Measurements from ENCODE around the gene TMEM33.

Gene TMEM33

DNA sequence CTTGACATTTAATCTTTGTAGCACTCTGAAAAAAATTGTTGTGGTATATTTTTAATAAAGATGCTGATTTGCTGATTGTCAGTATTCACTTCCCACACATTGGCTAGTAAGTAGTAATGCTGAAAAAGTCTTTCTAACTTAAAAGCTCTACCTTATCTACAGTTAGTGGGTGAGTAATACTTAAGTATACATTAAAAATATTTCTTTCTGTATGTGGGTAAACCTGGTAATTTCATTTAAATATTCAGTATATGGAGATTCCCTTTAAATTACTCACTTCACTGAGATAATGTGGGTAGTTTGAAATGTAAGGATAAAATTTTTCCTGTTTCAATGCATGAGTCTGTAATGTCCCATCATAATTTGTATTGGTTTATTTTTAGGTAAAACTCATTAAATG is 5.6 kb downstream of the TMEM33 start:
- DNase-seq: no peak

DNA sequence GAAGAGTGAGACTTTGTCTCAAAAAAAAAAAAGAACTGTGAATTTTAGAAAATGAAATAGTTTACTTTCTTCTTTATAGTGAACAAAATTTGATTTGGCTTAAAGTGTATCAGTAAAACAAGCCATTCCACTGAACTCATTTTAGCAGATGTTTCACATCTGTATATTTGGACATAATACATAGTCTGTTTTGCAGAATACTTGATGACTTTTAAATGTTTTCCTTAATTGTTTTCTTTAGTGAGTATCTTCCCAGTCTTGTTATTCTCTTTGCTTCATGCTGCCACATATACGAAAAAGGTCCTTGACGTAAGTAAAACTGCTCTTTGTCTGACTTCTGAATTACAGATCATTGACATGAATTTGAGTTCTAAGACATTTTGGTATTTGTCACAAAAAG is 8.3 kb downstream of the TMEM33 start:
- DNase-seq: no peak

GRCh38 chr4:41944089-41944488 is 8.9 kb downstream of the TMEM33 start:
- DNase-seq: no peak

- DNase-seq: no peak
Measured at GRCh38 chr4:41949531-41949930, 14.3 kb downstream of the TMEM33 start.

- DNase-seq: no peak
Measured at GRCh38 chr4:41957634-41958033, 22.4 kb downstream of the TMEM33 start.

DNA sequence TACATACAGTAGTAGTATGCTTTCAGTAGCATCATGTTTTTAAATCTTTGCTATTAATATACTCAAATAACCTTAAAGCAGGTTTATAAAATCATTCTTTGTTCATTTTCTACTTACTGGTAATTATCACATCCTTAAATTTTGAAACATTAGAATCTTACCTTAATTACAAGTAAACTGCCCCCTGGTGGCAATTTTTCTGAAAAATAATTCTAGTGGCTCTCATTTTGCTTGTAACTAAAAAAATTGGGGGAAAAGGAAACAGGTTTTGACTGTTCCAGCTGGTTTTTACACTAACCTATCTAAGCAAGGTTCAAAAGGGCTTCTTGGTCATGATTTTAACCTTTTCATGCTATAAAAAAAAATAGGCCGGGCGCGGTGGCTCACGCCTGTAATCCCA is 27.9 kb downstream of the TMEM33 start:
- DNase-seq: no peak

GRCh38 chr4:41964401-41964800 is 29.2 kb downstream of the TMEM33 start:
- DNase-seq: no peak

DNA sequence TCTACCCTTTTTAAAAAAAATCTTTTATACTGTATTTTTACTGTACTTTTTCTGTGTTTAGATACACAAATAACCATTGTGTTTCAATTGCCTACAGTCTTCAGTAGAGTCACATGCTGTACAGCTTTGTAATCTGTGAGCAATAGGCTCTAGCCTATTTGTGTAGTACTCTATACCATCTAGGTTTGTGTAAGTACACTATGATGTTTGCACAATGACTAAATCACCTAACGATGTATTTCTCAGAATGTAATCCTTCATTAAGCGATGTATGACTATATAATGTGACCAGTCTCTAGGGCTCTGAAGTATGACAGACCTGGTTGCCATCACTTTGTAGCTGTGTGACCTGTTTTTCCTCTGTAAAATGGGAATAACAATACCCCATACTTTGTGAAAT is 32.2 kb downstream of the TMEM33 start:
- DNase-seq: no peak

GRCh38 chr4:41969671-41970070 is 34.4 kb downstream of the TMEM33 start:
- DNase-seq: no peak

DNA sequence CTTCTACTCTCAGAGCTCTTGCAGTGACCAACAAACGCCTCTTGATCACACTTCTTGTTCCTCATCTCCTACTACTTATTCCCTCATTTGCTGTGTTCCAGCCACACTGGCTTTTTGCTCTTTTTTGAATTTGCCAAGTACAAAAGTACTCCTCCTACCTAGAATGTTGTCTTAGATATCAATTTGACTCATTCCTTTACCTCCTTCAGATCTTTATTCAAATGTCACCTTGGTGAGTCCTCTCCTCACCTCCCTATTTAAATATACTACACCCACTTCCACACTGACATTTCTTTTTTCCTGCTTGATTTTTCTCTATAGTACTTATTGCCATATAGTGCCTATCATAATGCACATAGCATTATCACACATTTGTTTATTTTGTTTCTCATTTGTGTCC is 40.1 kb downstream of the TMEM33 start:
- no peak for DNase-seq

DNA sequence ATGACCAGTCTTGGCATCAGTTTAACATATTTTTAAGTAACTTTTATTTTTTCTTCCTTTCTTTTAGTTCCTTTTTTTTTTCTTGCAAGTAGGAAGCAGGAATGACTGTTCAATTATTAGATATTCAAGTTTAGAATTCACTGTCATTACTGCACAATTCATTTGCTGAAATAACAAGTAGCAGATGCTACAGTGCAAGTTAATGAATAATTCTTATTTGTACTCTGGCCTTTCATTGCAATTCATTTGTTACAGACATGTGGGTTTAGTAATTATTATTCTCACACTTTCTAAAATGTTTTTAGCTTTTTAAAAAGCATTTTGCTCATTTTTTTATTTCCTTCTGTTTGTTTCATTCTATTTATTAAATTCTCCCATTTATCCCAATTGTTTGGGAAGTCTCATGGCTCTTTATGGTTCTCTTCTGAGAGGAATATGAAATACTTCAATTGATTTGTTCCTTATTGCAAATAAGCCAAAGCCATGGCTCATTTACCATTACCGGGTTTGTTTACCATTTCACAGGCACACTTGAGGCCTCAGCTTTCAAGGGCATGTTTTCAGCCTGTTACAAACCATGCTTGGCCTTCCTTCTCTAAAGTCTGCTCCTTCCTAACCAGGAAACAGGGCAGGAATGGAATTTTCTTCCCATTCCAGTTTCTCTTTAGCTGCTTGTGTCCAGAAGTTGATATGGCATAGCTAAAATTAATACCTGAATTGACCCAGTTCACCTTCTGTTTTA is 41.7 kb downstream of the TMEM33 start:
- DNase-seq: no peak

GRCh38 chr4:41977709-41978108 is 42.5 kb downstream of the TMEM33 start:
- no peak for DNase-seq

GRCh38 chr4:41981456-41981855 is 46.2 kb downstream of the TMEM33 start, which contains the start of gene DCAF4L1:
Gene DCAF4L1, plus strand, starts transcription at chr4:41981756. Its CDS starts 37 bp downstream, at chr4:41981793.
- DNase-seq: no peak

DNA sequence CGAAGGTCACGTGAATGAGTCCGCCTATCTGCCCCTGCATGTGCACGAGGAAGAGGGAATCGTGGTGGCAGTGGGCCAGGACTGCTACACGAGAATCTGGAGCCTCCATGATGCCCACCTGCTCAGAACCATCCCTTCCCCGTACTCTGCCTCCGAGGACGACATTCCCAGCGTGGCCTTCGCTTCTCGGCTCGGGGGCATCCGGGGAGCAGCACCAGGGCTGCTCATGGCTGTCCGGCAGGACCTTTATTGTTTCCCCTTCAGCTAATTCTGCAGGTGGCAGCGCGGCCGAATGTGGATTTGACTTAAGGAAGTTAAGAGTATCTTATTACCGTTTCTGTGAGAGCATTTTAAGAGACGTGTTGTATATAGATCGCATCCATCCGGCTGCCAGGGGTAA is 47.5 kb downstream of the TMEM33 start:
- DNase-seq: no peak

DNA sequence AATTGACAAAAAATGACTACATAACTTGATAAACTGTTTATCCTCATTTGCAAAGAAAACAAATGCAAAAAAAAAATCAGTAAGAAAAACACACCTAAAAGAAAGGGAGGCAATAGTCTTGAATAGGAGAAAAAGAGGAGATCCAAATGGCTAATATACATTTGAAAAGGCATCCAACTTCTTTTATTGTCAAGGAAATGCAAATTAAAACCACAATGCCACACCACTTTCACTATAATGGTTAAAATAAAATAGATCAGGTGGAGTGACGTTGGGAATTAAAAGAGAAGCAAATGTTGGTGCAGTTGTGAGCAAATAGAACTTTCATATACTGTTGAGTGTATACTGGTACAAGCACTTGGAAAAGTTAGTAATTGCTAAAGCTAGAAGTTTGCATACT is 49.9 kb downstream of the TMEM33 start:
- no peak for DNase-seq

DNA sequence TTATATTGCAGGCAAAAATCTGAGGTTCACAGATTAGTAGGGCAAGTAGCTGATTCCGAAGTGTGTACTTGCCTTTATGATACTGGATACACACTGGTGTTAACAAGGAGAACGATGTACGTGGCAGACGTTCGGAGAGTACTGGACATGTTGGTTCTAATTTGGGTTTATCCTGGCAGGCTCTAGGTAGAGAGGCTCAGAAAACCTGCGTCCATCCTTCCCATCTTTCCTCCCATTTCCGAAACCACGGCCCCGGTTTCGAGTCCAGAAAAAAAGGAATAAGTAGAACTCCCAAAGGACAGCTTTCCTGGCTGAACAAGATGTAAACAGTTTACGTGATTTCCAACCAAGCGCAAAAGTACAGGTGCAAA is 54.8 kb downstream of the TMEM33 start:
- no peak for DNase-seq

DNA sequence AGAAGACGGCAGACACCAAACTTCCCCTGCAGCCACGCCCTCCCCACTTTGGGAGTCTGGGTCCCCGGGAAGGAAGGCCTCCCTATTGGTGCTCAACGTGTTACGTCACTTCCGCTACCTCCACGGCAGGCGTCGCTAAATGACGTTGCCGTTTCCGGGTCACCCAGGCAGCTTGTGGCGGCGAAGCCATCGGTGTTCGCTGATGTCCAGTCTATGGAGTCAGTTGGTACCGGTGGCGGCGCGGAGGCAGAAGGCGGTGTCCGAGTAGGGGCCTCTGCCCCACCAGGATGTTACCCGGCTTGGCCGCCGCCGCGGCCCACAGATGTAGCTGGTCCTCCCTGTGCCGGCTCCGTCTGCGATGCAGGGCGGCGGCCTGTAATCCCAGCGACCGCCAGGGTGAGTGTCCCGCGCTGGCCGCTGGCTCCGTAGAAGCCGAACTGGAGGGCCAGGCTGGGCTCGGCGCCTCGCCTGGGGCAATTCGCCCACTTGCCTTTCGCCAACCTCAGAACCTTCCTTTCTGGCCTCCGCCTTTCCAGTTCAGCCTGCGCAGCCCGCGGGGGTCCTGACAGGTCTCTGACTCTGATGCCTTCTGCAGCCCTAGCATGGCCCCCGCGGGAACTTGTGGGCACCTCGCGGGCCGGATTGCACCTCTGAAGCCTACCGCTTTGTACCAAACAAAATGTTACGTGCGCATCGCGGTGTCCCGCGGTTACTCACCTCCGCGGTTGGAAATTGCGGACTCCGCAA is 55.3 kb downstream of the TMEM33 start, which contains the start of gene SLC30A9:
Gene SLC30A9 (plus strand): TSS at position 166 of the 747 bp plus-strand sequence. CDS start 122 bp downstream, at position 288.
- DNase-seq: peak; percentile 96

GRCh38 chr4:41991916-41992767 is 56.9 kb downstream of the TMEM33 start:
- no peak for DNase-seq

- DNase-seq: no peak
Measured at GRCh38 chr4:41992967-41993857, 58.0 kb downstream of the TMEM33 start.

- DNase-seq: no peak
Measured at GRCh38 chr4:41994461-41994985, 59.3 kb downstream of the TMEM33 start.

- no peak for DNase-seq
Measured at GRCh38 chr4:41998019-41998418, 62.8 kb downstream of the TMEM33 start.

GRCh38 chr4:41999321-41999720 is 64.1 kb downstream of the TMEM33 start:
- no peak for DNase-seq

Data from CD4-positive, alpha-beta T cell treated with Interleukin-15 for 1 hour (primary cell).